ENCODE results near the gene PLCD1. TPM values are rescaled to one million over a fixed set of nuclear protein-coding genes. Genes with fewer than 3 reads are reported as not detected.
"Not testable (repeated sequence)": the region's sequence is repeated elsewhere in the genome, so short reads cannot be mapped to it uniquely, and the experiment has no call there.

PLCD1 gene
- total RNA-seq, 1 experiment from 2014 or later, result 13.5 TPM

DNA sequence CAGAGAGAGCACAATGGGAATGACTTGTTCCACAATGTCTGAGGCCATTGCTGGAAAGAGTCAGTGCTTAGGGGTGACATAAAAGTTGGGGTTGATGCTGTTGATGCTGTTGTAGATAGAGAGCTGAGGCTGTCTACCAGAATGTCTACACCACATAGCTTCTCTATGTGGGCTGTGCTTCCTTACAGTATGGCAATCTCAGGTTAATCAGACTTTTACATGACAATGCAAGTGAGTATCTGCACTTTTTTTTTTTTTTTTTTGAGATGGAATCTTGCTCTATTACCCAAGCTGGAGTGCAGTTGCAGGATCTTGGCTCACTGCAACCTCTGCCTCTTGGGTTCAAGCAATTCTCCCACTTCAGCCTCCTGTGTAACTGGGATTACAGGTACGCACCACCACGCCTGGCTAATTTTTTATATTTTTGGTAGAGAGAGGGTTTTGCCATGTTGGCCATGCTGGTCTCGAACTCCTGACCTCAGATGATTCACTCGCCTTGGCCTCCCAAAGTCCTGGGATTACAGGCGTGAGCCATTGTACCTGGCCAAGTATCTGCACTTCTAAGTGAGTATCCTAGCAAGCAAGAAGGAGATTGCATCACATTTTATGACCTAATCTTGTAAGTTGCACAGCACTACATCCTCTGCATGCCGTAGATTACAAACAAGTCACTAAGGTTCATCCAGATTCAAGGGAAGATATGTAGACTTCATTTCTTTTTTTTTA, 38.2 kb upstream of the PLCD1 start:
- no peaks in the 10 kb centered on the region for H3K9me3 ChIP-seq (ENCODE audit: insufficient read depth, low read depth)
- H3K36me3 ChIP-seq (ENCODE audit: low read depth), result no peaks in the 10 kb centered on the region
- no peaks in the 10 kb centered on the region for H3K79me2 ChIP-seq (ENCODE audit: low read depth)
- H3K4me2 ChIP-seq, result no peak overlapping the region
- H3K4me3 ChIP-seq, result no peak overlapping the region
- intact Hi-C loops (cut with micrococcal nuclease; ENCODE audit: unreplicated experiment), result no loop called here
- H2AFZ ChIP-seq, result no peak overlapping the region
- TF ChIP-seq, protein P1, sequence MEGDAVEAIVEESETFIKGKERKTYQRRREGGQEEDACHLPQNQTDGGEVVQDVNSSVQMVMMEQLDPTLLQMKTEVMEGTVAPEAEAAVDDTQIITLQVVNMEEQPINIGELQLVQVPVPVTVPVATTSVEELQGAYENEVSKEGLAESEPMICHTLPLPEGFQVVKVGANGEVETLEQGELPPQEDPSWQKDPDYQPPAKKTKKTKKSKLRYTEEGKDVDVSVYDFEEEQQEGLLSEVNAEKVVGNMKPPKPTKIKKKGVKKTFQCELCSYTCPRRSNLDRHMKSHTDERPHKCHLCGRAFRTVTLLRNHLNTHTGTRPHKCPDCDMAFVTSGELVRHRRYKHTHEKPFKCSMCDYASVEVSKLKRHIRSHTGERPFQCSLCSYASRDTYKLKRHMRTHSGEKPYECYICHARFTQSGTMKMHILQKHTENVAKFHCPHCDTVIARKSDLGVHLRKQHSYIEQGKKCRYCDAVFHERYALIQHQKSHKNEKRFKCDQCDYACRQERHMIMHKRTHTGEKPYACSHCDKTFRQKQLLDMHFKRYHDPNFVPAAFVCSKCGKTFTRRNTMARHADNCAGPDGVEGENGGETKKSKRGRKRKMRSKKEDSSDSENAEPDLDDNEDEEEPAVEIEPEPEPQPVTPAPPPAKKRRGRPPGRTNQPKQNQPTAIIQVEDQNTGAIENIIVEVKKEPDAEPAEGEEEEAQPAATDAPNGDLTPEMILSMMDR (conservative IDR thresholded peaks at IDR 0.05), result no peak
- no peak for TF ChIP-seq EZH2 (IDR thresholded peaks at IDR 0.05; ENCODE audit: low read depth)
- H4K20me1 ChIP-seq (ENCODE audit: insufficient read depth), result no peaks in the 10 kb centered on the region
- peaks cover 14% of the 10 kb centered on the region; the same call in 1 of the 2 replicates for H3K27me3 ChIP-seq (ENCODE audit: insufficient read depth, low read depth)
- DNase-seq, result no peak
- H3K4me1 ChIP-seq (replicated peaks; ENCODE audit: insufficient read depth), result no peaks in the 10 kb centered on the region
- ChIA-PET CTCF (no interaction called here), POLR2A (ENCODE audit: unreplicated experiment) (no interaction called here)
- H3K9me2 ChIP-seq (ENCODE audit: insufficient read depth), result no peaks in the 10 kb centered on the region
- no TSS peak for BruUV-seq (replicated peaks)
- no peak overlapping the region for H3K27ac ChIP-seq
- H3F3A ChIP-seq (ENCODE audit: insufficient read depth, low read depth), result no peaks in the 10 kb centered on the region

DNA sequence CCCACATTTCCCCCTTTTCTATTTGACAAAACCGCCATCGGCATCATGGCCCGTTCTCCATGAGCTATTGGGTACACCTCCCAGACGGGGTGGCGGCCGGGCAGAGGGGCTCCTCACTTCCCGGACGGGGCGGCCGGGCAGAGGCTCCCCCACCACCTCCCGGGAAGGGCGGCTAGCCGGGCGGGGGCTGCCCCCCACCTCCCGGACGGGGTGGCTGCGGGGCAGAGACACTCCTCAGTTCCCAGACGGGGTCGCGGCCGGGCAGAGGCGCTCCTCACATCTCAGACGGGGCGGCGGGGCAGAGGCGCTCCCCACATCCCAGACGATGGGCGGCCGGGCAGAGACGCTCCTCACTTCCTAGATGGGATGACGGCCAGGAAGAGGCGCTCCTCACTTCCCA, 35.0 kb upstream of the PLCD1 start:
- H3K36me3 ChIP-seq (ENCODE audit: low read depth); H3K9me3 ChIP-seq (ENCODE audit: insufficient read depth, low read depth); BruUV-seq (replicated peaks); H3K9me2 ChIP-seq (ENCODE audit: insufficient read depth); H4K20me1 ChIP-seq (ENCODE audit: insufficient read depth); H3K79me2 ChIP-seq (ENCODE audit: low read depth); intact Hi-C loops (cut with micrococcal nuclease; ENCODE audit: unreplicated experiment); CTCF ChIA-PET; H3K4me1 ChIP-seq (replicated peaks; ENCODE audit: insufficient read depth); H2AFZ ChIP-seq; H3K27ac ChIP-seq; H3K4me2 ChIP-seq; POLR2A ChIA-PET (ENCODE audit: unreplicated experiment); H3F3A ChIP-seq (ENCODE audit: insufficient read depth, low read depth); H3K4me3 ChIP-seq; DNase-seq: not testable (repeated sequence)
- peaks cover 14% of the 10 kb centered on the region; the same call in 1 of the 2 replicates for H3K27me3 ChIP-seq (ENCODE audit: insufficient read depth, low read depth)

DNA sequence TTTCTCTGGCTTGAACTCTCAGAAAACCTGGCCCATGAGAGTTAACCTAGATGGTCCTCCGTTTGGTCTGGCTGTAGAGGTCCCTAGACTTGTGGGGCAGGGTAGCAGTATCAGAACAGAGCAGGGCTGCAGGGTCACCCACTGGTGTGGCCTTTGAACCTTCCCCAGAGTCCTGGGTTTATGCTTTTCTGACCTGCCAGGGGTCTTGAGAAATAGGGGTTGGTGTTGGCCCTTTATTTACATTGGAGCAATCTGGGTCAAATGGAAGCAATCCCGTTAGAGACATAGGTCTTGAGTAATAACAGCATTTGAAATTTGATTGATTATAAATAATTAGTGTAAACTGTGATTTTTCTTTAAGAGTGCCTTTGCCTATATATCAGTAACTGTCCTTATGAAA, 33.4 kb upstream of the PLCD1 start:
- H4K20me1 ChIP-seq (ENCODE audit: insufficient read depth), result no peaks in the 10 kb centered on the region
- no peak for DNase-seq
- no peak overlapping the region for H3K27ac ChIP-seq
- POLR2A ChIA-PET (ENCODE audit: unreplicated experiment), result no interaction called here
- intact Hi-C loops (cut with micrococcal nuclease; ENCODE audit: unreplicated experiment), result no loop called here
- TF ChIP-seq, protein P1 (conservative IDR thresholded peaks at IDR 0.05), result no peak
- TF ChIP-seq EZH2 (IDR thresholded peaks at IDR 0.05; ENCODE audit: low read depth), result no peak
- no peak overlapping the region for H2AFZ ChIP-seq
- H3K27me3 ChIP-seq (ENCODE audit: insufficient read depth, low read depth), result peaks cover 14% of the 10 kb centered on the region; the same call in 1 of the 2 replicates
- CTCF ChIA-PET, result no interaction called here
- H3K9me3 ChIP-seq (ENCODE audit: insufficient read depth, low read depth), result no peaks in the 10 kb centered on the region
- no peaks in the 10 kb centered on the region for H3K36me3 ChIP-seq (ENCODE audit: low read depth)
- H3K79me2 ChIP-seq (ENCODE audit: low read depth), result no peaks in the 10 kb centered on the region
- H3K4me1 ChIP-seq (replicated peaks; ENCODE audit: insufficient read depth), result no peaks in the 10 kb centered on the region
- H3K4me3 ChIP-seq, result no peak overlapping the region
- no peak overlapping the region for H3K4me2 ChIP-seq
- no peaks in the 10 kb centered on the region for H3F3A ChIP-seq (ENCODE audit: insufficient read depth, low read depth)
- H3K9me2 ChIP-seq (ENCODE audit: insufficient read depth), result no peaks in the 10 kb centered on the region
- no TSS peak for BruUV-seq (replicated peaks)

DNA sequence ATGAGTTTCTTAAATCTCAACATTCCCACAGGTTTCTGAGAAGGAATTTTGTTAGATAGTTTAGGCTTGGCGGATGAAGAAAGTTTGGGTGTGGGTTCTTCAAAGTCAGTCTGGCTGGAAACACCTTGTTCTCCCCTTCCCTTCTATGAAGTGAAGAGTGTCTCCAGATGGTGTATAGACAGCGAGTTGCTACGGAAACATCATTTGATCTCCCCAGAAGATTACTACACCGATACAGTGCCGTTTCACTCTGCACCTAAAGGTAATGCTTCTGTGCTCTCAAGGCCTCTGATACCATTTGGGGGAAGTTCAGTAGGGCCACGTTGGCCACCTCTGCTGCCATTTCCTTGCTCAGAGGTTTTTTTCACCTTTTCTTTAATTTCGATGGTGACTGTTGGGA, 30.1 kb upstream of the PLCD1 start:
- no peaks in the 10 kb centered on the region for H3K36me3 ChIP-seq (ENCODE audit: low read depth)
- no peaks in the 10 kb centered on the region for H4K20me1 ChIP-seq (ENCODE audit: insufficient read depth)
- ChIA-PET CTCF (no interaction called here), POLR2A (ENCODE audit: unreplicated experiment) (no interaction called here)
- no peaks in the 10 kb centered on the region for H3K4me1 ChIP-seq (replicated peaks; ENCODE audit: insufficient read depth)
- TF ChIP-seq, protein P1 (conservative IDR thresholded peaks at IDR 0.05), result no peak
- no peak for TF ChIP-seq EZH2 (IDR thresholded peaks at IDR 0.05; ENCODE audit: low read depth)
- no peak overlapping the region for H3K4me3 ChIP-seq
- H3K27ac ChIP-seq, result no peak overlapping the region
- no peak overlapping the region for H2AFZ ChIP-seq
- BruUV-seq (replicated peaks), result no TSS peak
- H3F3A ChIP-seq (ENCODE audit: insufficient read depth, low read depth), result no peaks in the 10 kb centered on the region
- H3K27me3 ChIP-seq (ENCODE audit: insufficient read depth, low read depth), result peaks cover 5% of the 10 kb centered on the region; the same call in 1 of the 2 replicates
- intact Hi-C loops (cut with micrococcal nuclease; ENCODE audit: unreplicated experiment), result no loop called here
- H3K9me3 ChIP-seq (ENCODE audit: insufficient read depth, low read depth), result no peaks in the 10 kb centered on the region
- no peaks in the 10 kb centered on the region for H3K9me2 ChIP-seq (ENCODE audit: insufficient read depth)
- H3K79me2 ChIP-seq (ENCODE audit: low read depth), result no peaks in the 10 kb centered on the region
- no peak for DNase-seq
- H3K4me2 ChIP-seq, result no peak overlapping the region
